Measurements from ENCODE around the gene CLPSL2.

Gene CLPSL2

DNA sequence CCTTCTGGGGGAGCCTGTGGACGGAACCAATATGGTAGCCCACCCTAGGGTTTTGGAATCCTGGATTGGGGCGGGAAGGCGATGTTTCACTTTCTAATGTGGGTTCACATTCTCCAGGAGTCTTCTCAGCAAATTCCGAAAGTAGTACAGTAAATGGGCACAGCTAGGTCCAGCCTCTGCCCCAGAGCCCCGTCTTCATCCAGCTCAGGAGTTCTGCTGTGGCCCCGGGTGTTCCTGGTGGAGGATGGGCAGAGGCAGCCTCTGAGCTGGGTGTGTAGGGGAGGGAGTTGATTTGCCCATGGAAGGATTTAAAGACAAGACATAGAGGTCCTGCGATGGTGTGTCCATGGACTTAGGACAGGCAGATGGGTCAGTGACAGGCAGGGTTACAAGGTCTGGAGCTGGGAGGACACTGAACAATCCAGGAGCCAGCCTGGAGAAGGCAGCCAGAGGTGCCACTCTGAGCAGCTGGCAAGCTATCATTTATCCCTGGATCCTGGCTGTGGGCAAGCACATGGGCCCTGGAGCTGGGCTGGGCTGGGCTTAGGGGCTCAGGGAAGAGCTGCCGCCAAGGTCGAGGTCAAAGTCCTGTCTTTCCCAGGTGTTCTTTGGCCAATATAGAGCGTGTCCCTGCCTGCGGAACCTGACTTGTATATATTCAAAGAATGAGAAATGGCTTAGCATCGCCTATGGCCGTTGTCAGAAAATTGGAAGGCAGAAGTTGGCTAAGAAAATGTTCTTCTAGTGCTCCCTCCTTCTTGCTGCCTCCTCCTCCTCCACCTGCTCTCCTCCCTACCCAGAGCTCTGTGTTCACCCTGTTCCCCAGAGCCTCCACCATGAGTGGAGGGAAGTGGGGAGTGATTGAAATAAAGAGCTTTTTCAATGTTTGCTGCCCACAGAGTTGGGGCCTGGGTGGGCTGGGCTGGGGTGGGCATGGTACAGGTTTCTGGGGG is 11.1 kb downstream of the CLPSL2 start:
- Histone ChIP-seq H3K27ac (ENCODE audit: low read depth, low read length) (no peak overlapping the region), H3K4me1 (ENCODE audit: control insufficient read depth, insufficient read depth, low read length) (0 out of 2 replicates have a peak, but pooled peaks cover 5% of the 10 kb centered on the region), H3K9me3 (ENCODE audit: control insufficient read depth, insufficient read depth, low read length) (no peaks in the 10 kb centered on the region), H3K4me3 (ENCODE audit: low read depth, low read length) (no peak overlapping the region), H3K27me3 (ENCODE audit: control insufficient read depth, insufficient read depth, low read length) (no peaks in the 10 kb centered on the region), H3K9ac (ENCODE audit: low read depth, low read length) (no peak overlapping the region), H3K36me3 (ENCODE audit: control insufficient read depth, insufficient read depth, low read length) (no peaks in the 10 kb centered on the region)

DNA sequence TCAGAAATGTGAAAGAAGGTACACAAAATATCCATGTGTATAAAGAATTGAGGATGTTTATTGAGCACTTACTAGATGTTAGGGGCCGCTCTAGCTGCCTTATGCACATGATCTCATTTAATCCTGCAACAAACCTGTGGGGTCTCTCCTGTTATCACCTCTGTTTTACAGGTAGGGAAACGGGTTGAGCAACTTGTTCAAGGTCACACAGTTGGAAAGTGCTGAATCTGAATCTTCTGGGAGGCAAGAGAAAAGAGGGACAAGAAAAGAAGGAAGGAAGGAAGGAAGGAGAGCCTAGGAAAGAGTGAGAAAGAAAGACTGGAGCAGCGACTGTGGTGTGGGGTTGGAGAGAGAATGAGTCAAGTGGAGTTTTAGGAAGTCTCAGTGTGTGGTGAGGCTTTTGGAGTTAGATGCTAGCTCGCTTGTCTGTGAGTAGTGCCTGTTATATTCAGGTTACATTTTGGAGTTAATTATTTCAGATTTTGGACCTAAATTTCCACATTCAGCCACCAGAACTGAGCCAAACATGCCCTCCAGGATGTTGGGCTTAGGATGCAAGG is 12.1 kb downstream of the CLPSL2 start:
- no peak overlapping the region for H3K4me3 ChIP-seq (ENCODE audit: low read depth, low read length)

DNA sequence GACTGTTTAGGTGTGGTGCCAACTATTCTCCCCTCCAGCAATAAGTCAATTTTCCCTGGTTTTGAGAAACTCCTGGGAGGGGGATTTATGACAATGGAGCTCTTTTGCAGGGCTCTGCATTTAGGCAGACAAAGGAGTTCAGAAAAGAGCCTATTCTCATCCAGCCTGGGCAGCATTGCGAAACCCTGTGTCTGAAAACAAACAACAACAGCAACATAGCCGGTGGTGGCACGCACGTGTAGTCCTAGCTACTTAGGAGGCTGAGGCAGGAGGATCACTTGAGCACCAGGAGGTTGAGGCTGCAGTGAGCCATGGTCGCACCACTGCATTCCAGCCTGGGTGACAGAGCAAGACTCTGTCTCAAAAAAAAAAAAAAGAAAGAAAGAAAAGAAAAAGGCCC is 14.3 kb downstream of the CLPSL2 start:
- no peak overlapping the region for H3K27ac ChIP-seq (ENCODE audit: low read depth, low read length)
- H3K36me3 ChIP-seq (ENCODE audit: control insufficient read depth, insufficient read depth, low read length): no peaks in the 10 kb centered on the region
- H3K9ac ChIP-seq (ENCODE audit: low read depth, low read length): no peak overlapping the region
- no peak overlapping the region for H3K4me3 ChIP-seq (ENCODE audit: low read depth, low read length)
- H3K27me3 ChIP-seq (ENCODE audit: control insufficient read depth, insufficient read depth, low read length): no peaks in the 10 kb centered on the region
- H3K4me1 ChIP-seq (ENCODE audit: control insufficient read depth, insufficient read depth, low read length): 0 out of 2 replicates have a peak, but pooled peaks cover 5% of the 10 kb centered on the region
- H3K9me3 ChIP-seq (ENCODE audit: control insufficient read depth, insufficient read depth, low read length): no peaks in the 10 kb centered on the region

More for the DNA sequence above, 12.1 kb downstream of the CLPSL2 start:
- Histone ChIP-seq H3K9me3 (ENCODE audit: control insufficient read depth, insufficient read depth, low read length) (no peaks in the 10 kb centered on the region), H3K36me3 (ENCODE audit: control insufficient read depth, insufficient read depth, low read length) (no peaks in the 10 kb centered on the region), H3K4me1 (ENCODE audit: control insufficient read depth, insufficient read depth, low read length) (0 out of 2 replicates have a peak, but pooled peaks cover 5% of the 10 kb centered on the region), H3K9ac (ENCODE audit: low read depth, low read length) (no peak overlapping the region), H3K27ac (ENCODE audit: low read depth, low read length) (no peak overlapping the region), H3K27me3 (ENCODE audit: control insufficient read depth, insufficient read depth, low read length) (no peaks in the 10 kb centered on the region)

DNA sequence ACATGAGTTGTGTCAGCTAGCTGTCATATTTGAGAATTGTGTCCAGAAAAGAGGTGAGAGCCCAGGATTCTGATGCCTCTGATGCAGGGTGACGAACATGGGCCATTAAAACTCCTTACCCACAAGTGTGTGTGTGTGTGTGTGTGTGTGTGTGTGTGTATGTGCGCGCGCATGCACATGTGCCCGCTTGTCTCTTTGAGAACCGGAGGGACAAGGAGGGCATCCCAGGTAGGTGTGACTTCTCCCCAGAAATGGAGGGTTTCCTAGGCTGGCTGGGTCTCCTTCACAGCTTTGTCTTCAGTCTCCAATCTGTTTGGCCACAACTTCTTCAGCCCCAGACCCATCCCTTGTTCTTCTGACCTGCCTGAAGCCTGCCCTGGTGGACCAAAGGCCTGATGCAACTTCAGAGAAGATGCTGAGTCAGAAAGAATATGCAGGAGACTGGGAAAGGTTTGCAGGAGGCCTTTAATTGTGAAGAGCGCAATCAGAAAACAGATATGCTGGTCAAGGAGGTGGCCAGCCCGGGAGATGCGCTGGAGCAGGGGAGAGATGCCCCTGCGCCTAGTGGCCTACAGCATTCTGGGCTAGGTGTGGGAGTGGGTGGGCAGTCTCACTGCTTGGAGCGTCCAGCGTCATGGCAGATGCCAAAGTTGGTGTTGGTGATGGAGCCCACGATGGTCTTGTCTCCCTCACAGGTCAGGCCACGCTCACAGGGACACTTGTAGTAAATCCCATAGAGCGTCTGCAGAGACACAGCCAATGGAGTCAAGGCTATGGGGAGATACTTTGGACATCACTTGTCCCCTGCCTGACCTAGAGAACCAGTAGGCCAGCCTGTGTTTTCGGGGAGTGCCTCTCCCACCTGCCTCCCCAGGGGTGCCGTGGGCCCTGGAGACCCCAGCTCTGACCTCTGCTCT is 18.4 kb downstream of the CLPSL2 start:
- H3K4me3 ChIP-seq (ENCODE audit: low read depth, low read length): no peak overlapping the region
- H3K27me3 ChIP-seq (ENCODE audit: control insufficient read depth, insufficient read depth, low read length): no peaks in the 10 kb centered on the region
- H3K27ac ChIP-seq (ENCODE audit: low read depth, low read length): no peak overlapping the region
- no peaks in the 10 kb centered on the region for H3K36me3 ChIP-seq (ENCODE audit: control insufficient read depth, insufficient read depth, low read length)
- H3K4me1 ChIP-seq (ENCODE audit: control insufficient read depth, insufficient read depth, low read length): no peaks in the 10 kb centered on the region
- H3K9ac ChIP-seq (ENCODE audit: low read depth, low read length): no peak overlapping the region
- no peaks in the 10 kb centered on the region for H3K9me3 ChIP-seq (ENCODE audit: control insufficient read depth, insufficient read depth, low read length)

DNA sequence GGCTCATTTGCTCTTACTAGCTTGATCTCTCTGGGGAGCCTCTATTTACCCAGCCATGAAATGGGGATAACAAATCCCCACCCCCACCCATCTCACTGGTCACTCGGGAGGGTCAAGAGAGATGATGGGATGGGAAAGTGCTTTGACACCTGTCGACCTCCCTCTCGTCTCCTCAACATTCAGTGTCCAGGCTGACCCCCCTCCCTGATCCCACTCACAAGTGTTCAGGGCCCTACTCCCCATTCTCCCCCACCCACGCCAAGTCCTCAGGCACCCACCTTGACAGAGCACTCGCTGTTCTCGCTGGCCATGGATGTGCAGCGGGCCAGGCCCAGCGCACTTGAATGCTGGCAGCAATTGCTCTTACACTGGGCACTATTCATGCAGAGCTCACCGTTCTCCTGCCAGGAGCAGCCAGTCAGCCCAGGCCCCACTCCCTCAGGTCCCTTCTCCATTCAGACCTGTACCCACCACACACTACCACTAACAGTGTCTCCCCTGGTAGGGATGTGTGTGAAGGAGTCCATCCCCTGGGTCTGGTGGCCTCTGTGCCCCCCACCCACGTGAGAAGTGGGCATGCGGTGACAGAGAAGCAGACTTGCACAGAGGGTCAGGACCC is 19.2 kb downstream of the CLPSL2 start:
- H3K4me1 ChIP-seq (ENCODE audit: control insufficient read depth, insufficient read depth, low read length): no peaks in the 10 kb centered on the region

DNA sequence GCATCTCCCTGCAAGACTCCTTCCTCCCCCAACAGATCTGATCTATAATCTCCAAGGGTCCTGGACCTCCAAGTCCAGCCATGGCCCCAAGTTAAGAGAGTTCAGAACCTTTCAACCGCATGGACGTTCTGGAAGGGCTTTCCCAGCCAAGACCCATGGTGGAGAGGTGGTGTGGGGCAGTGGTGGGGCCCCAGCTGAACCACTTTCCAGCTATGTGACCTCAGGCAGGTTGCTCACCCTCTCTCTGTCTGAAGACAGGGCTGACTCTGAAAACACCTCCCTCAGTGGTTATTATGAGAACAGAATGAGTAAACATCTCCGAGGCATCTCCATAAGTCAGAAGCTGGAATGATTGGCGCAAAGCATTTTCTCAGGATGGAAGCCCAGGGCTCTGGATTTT is 19.8 kb downstream of the CLPSL2 start:
- no peak overlapping the region for H3K4me3 ChIP-seq (ENCODE audit: low read depth, low read length)
- H3K27me3 ChIP-seq (ENCODE audit: control insufficient read depth, insufficient read depth, low read length): no peaks in the 10 kb centered on the region
- H3K36me3 ChIP-seq (ENCODE audit: control insufficient read depth, insufficient read depth, low read length): no peaks in the 10 kb centered on the region
- no peaks in the 10 kb centered on the region for H3K4me1 ChIP-seq (ENCODE audit: control insufficient read depth, insufficient read depth, low read length)
- no peak overlapping the region for H3K9ac ChIP-seq (ENCODE audit: low read depth, low read length)
- H3K9me3 ChIP-seq (ENCODE audit: control insufficient read depth, insufficient read depth, low read length): no peaks in the 10 kb centered on the region
- H3K27ac ChIP-seq (ENCODE audit: low read depth, low read length): no peak overlapping the region

More for the DNA sequence above, 19.2 kb downstream of the CLPSL2 start:
- H3K36me3 ChIP-seq (ENCODE audit: control insufficient read depth, insufficient read depth, low read length): no peaks in the 10 kb centered on the region
- no peak overlapping the region for H3K27ac ChIP-seq (ENCODE audit: low read depth, low read length)
- no peak overlapping the region for H3K4me3 ChIP-seq (ENCODE audit: low read depth, low read length)
- no peaks in the 10 kb centered on the region for H3K27me3 ChIP-seq (ENCODE audit: control insufficient read depth, insufficient read depth, low read length)
- H3K9me3 ChIP-seq (ENCODE audit: control insufficient read depth, insufficient read depth, low read length): no peaks in the 10 kb centered on the region
- H3K9ac ChIP-seq (ENCODE audit: low read depth, low read length): no peak overlapping the region

DNA sequence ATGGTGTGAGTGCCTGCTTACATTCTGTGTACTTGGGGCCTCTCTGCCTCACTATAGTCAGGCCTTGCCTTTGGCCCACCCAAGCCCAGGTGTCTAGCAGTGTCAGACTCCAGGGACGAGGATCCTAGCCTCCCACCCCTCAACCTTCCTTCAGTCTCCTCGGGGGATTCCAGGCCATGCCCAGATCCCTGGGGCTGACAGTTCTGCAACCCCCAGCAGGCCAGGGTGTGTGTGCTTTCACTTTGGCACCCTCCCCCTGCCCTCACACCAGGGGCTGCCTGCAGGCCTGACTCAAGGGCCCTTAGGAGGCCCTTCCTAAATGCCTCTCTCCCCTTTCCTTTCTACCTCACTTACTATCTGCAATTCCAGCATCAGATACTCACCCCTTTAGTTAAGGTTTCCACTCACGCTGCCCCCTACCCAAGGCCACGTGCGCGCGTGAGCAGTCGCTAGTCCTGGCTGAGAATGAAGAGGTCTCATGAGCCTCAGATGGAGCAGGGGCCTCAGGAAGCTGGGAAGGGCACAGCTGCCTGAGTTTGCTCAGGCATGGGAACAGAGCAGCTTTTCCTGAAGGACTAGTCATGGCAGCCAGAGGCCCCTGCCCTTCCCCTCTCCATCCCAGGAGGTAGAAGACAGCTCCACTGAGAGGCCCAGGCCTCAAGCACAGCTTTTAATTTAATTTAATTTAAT is 21.6 kb downstream of the CLPSL2 start:
- no peak overlapping the region for H3K27ac ChIP-seq (ENCODE audit: low read depth, low read length)

DNA sequence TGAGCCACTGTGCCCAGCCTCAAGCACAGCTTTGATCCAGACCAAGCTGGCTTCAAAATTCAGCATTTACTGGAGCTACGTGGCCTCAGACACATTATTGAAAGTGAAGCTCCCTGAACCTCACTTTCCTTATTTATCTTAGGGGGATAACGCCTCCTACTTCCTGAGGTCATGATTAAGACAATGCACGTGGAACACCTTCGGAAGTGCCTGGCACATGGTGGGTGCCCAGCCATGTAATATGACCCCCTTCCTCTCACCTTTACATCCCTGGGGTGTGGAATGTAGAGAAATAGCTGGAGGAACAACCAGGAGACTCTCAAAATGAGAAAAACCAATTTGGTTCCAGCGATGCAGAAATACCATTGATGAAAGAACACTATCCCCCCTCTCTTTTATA is 22.3 kb downstream of the CLPSL2 start:
- no peaks in the 10 kb centered on the region for H3K9me3 ChIP-seq (ENCODE audit: control insufficient read depth, insufficient read depth, low read length)
- H3K27ac ChIP-seq (ENCODE audit: low read depth, low read length): no peak overlapping the region
- H3K27me3 ChIP-seq (ENCODE audit: control insufficient read depth, insufficient read depth, low read length): no peaks in the 10 kb centered on the region
- H3K4me1 ChIP-seq (ENCODE audit: control insufficient read depth, insufficient read depth, low read length): no peaks in the 10 kb centered on the region
- H3K4me3 ChIP-seq (ENCODE audit: low read depth, low read length): no peak overlapping the region
- no peaks in the 10 kb centered on the region for H3K36me3 ChIP-seq (ENCODE audit: control insufficient read depth, insufficient read depth, low read length)
- no peak overlapping the region for H3K9ac ChIP-seq (ENCODE audit: low read depth, low read length)

More for the DNA sequence above, 21.6 kb downstream of the CLPSL2 start:
- Histone ChIP-seq H3K9ac (ENCODE audit: low read depth, low read length) (no peak overlapping the region), H3K36me3 (ENCODE audit: control insufficient read depth, insufficient read depth, low read length) (no peaks in the 10 kb centered on the region), H3K9me3 (ENCODE audit: control insufficient read depth, insufficient read depth, low read length) (no peaks in the 10 kb centered on the region), H3K4me1 (ENCODE audit: control insufficient read depth, insufficient read depth, low read length) (no peaks in the 10 kb centered on the region), H3K4me3 (ENCODE audit: low read depth, low read length) (no peak overlapping the region), H3K27me3 (ENCODE audit: control insufficient read depth, insufficient read depth, low read length) (no peaks in the 10 kb centered on the region)

DNA sequence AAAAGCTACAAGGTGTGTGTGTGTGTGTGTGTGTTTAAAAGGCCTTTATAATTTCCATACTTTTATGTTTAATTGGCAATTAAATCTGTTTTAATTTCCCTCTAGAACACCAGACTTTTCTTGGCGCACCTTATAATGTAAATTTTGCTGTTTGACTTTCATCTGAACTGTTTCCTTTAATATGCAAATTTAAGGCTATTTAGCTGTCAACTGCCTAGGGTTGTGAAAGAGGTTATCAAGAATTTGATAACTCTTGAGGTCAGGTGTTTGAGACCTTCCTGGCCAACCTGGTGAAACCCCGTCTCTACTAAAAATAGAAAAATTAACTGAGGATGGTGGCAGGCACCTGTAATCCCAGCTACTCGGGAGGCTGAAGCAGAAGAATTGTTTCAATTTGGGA is 24.8 kb downstream of the CLPSL2 start:
- Histone ChIP-seq H3K9me3 (ENCODE audit: control insufficient read depth, insufficient read depth, low read length) (no peaks in the 10 kb centered on the region), H3K4me1 (ENCODE audit: control insufficient read depth, insufficient read depth, low read length) (peaks cover 2% of the 10 kb centered on the region; the same call in 1 of the 2 replicates), H3K27me3 (ENCODE audit: control insufficient read depth, insufficient read depth, low read length) (no peaks in the 10 kb centered on the region), H3K27ac (ENCODE audit: low read depth, low read length) (no peak overlapping the region), H3K9ac (ENCODE audit: low read depth, low read length) (no peak overlapping the region), H3K4me3 (ENCODE audit: low read depth, low read length) (no peak overlapping the region), H3K36me3 (ENCODE audit: control insufficient read depth, insufficient read depth, low read length) (no peaks in the 10 kb centered on the region)

Measured in HUES48 (cell line).